Small intestine (tissue), 7 donors: ENCODE results near the gene GAB2. TPM values are rescaled to one million over a fixed set of nuclear protein-coding genes. Genes with fewer than 3 reads are reported as not detected.

Experiments used
- DNase-seq, 2 donors: peaks; one replicate each; pipeline versions ENCODE4 v3.0.0 to v3.0.0-alpha.2; 2013
- FAIRE-seq: peaks from 2 replicates; lab custom pipeline; 2012; peaks lifted over from hg19 to GRCh38; lab: Jason Lieb, UNC
- H3K27ac ChIP-seq, 3 donors: one replicate each; pipeline ENCODE4 v1.5.1; 2013; ENCODE audit warnings: low read length in 2 of 3, mild to moderate bottlenecking in 2 of 3, control low read depth in 1 of 3, inconsistent platforms in 1 of 3, low read depth in 1 of 3, moderate library complexity in 1 of 3
- H3K27me3 ChIP-seq, 3 donors: one replicate each; pipeline ENCODE4 v1.6.1; 2013; ENCODE audit warnings: low read length in 3 of 3, inconsistent platforms in 1 of 3; ENCODE audit not compliant: control insufficient read depth in 3 of 3, insufficient read depth in 3 of 3
- H3K36me3 ChIP-seq, 3 donors: one replicate each; pipeline ENCODE4 v1.6.1; 2013; ENCODE audit warnings: low read length in 3 of 3, inconsistent platforms in 1 of 3, low read depth in 1 of 3, mild to moderate bottlenecking in 1 of 3, moderate library complexity in 1 of 3; ENCODE audit not compliant: control insufficient read depth in 3 of 3, insufficient read depth in 2 of 3
- H3K4me1 ChIP-seq, 3 donors: one replicate each; pipeline ENCODE4 v1.6.1; 2013; ENCODE audit warnings: low read length in 2 of 3, inconsistent platforms in 1 of 3, low read depth in 1 of 3, mild to moderate bottlenecking in 1 of 3, moderate library complexity in 1 of 3; ENCODE audit not compliant: control insufficient read depth in 3 of 3, insufficient read depth in 2 of 3
- H3K4me3 ChIP-seq, 3 donors: one replicate each; pipeline ENCODE4 v1.5.1; 2013; ENCODE audit warnings: low read length in 3 of 3, control low read depth in 1 of 3, inconsistent platforms in 1 of 3, low read depth in 1 of 3, mild to moderate bottlenecking in 1 of 3, moderate library complexity in 1 of 3
- H3K9me3 ChIP-seq, 2 donors: one replicate each; pipeline ENCODE4 v1.6.1; 2013; ENCODE audit warnings: low read depth in 1 of 2, low read length in 1 of 2; ENCODE audit not compliant: control insufficient read depth in 2 of 2, insufficient read depth in 1 of 2
- WGBS, 3 donors: extraction: QIAGEN DNeasy Blood & Tissue Kit; methylation state at CpG; one replicate each; pipeline ENCODE4 v1.1.7; 2013; 5-methylcytosine and 5-hydroxymethylcytosine counted together
- polyA plus RNA-seq, 4 donors: library from polyadenylated mRNA; stranded (reverse) in 3 of 4; unstranded in 1 of 4; fragments of 200-250 nt in 3 of 4; fragments of 120-200 nt in 1 of 4; gene quantifications; one replicate each; pipeline versions ENCODE4 v1.2.1 to v1.2.3, GENCODE V29; 2013
- donor health status: healthy with polysubstance abuse.
- donor health status: control.
- donor health status: control.
- donor health status: Bipolar disorder and iron deficiency.
- donor health status: healthy.

The GAB2 gene
- polyA plus RNA-seq, 4 donors: 6.8 to 13.6 (median 8.5) TPM

GRCh38 chr11:78425399-78426070, 7.9 kb upstream of the GAB2 start:
- no peak overlapping the region for H3K27ac ChIP-seq
- 49 to 92% (median 83%) methylated on average over 4 of the region's 4 CpGs for WGBS, 3 donors
- DNase-seq (no peak), FAIRE-seq (no peak)
- H3K4me1 ChIP-seq: peaks cover 0 to 10% (median 3%) of the 10 kb centered on the region in 3 donors
- no peaks in the 10 kb centered on the region for H3K27me3 ChIP-seq
- no peak overlapping the region for H3K4me3 ChIP-seq
- no peaks in the 10 kb centered on the region for H3K9me3 ChIP-seq
- H3K36me3 ChIP-seq: no peaks in the 10 kb centered on the region

- peaks cover 0 to 11% (median 5%) of the 10 kb centered on the region in 3 donors for H3K4me1 ChIP-seq
- 58 to 85% (median 79%) methylated on average over 7 of the region's 7 CpGs for WGBS, 3 donors
- FAIRE-seq (no peak), DNase-seq (no peak)
- no peaks in the 10 kb centered on the region for H3K36me3 ChIP-seq
- no peaks in the 10 kb centered on the region for H3K9me3 ChIP-seq
- peak overlapping the region in 2 of 3 donors; percentile 12 to 60 for H3K27ac ChIP-seq
- H3K27me3 ChIP-seq: no peaks in the 10 kb centered on the region
- H3K4me3 ChIP-seq: no peak overlapping the region
These were observed 7.0 kb upstream of the GAB2 start for GRCh38 chr11:78424334-78425270.

GRCh38 chr11:78423241-78423640, 5.6 kb upstream of the GAB2 start:
- WGBS, 3 donors: 70 to 80% (median 78%) methylated on average over 2 of the region's 2 CpGs
- H3K9me3 ChIP-seq: no peaks in the 10 kb centered on the region
- H3K4me1 ChIP-seq: peaks cover 0 to 16% (median 7%) of the 10 kb centered on the region in 3 donors
- no peak for DNase-seq
- no peak overlapping the region for H3K4me3 ChIP-seq
- H3K36me3 ChIP-seq: no peaks in the 10 kb centered on the region
- no peak overlapping the region for H3K27ac ChIP-seq
- H3K27me3 ChIP-seq: peaks cover 0 to 13% (median 0%) of the 10 kb centered on the region in 3 donors
- no peak for FAIRE-seq

- Histone ChIP-seq H3K27me3 (peaks cover 0 to 16% (median 0%) of the 10 kb centered on the region in 3 donors), H3K4me3 (no peak overlapping the region), H3K36me3 (no peaks in the 10 kb centered on the region), H3K4me1 (peaks cover 0 to 21% (median 7%) of the 10 kb centered on the region in 3 donors), H3K9me3 (no peaks in the 10 kb centered on the region), H3K27ac (peak overlapping the region in 1 of 3 donors; percentile 62)
- DNase-seq (peak in 1 of 2 donors; percentile 13), FAIRE-seq (no peak)
- WGBS, 3 donors: 35 to 50% (median 48%) methylated on average over 9 of the region's 9 CpGs
These were observed 3.2 kb upstream of the GAB2 start for GRCh38 chr11:78420796-78421209.

GRCh38 chr11:78420255-78420764, 2.7 kb upstream of the GAB2 start:
- 7 to 10% (median 8%) methylated on average over 9 of the region's 9 CpGs for WGBS, 3 donors
- no peak overlapping the region for H3K4me3 ChIP-seq
- H3K9me3 ChIP-seq: no peaks in the 10 kb centered on the region
- peaks cover 0 to 21% (median 7%) of the 10 kb centered on the region in 3 donors for H3K4me1 ChIP-seq
- DNase-seq (peak; percentile 58 to 74), FAIRE-seq (no peak)
- H3K27me3 ChIP-seq: peaks cover 0 to 16% (median 0%) of the 10 kb centered on the region in 3 donors
- peak overlapping the region in 1 of 3 donors; percentile 62 for H3K27ac ChIP-seq
- H3K36me3 ChIP-seq: no peaks in the 10 kb centered on the region

GRCh38 chr11:78419327-78419726, 1.7 kb upstream of the GAB2 start:
- peaks cover 0 to 16% (median 0%) of the 10 kb centered on the region in 3 donors for H3K27me3 ChIP-seq
- H3K4me3 ChIP-seq: no peak overlapping the region
- no peaks in the 10 kb centered on the region for H3K36me3 ChIP-seq
- DNase-seq: peak; percentile 30 to 78
- peak overlapping the region in 1 of 3 donors; percentile 89 for H3K27ac ChIP-seq
- FAIRE-seq: no peak
- H3K4me1 ChIP-seq: peaks cover 0 to 21% (median 7%) of the 10 kb centered on the region in 3 donors
- WGBS, 3 donors: 10 to 31% (median 24%) methylated on average over 5 of the region's 5 CpGs
- H3K9me3 ChIP-seq: no peaks in the 10 kb centered on the region

- DNase-seq (no peak), FAIRE-seq (no peak)
- no peaks in the 10 kb centered on the region for H3K9me3 ChIP-seq
- WGBS, 3 donors: 22 to 33% (median 31%) methylated on average over 11 of the region's 11 CpGs
- peaks cover 0 to 21% (median 7%) of the 10 kb centered on the region in 3 donors for H3K4me1 ChIP-seq
- H3K27ac ChIP-seq: peak overlapping the region in 2 of 3 donors; percentile 78 to 89
- H3K27me3 ChIP-seq: peaks cover 0 to 16% (median 0%) of the 10 kb centered on the region in 3 donors
- H3K4me3 ChIP-seq: peak overlapping the region in 2 of 3 donors; percentile 77 to 86
- no peaks in the 10 kb centered on the region for H3K36me3 ChIP-seq
These were observed 1.1 kb upstream of the GAB2 start for GRCh38 chr11:78418584-78419211.
